ENCODE results near the gene BCORL1.

Gene BCORL1

GRCh38 chrX:130060122-130061069, 78.0 kb downstream of the BCORL1 start:
- no peak for TF ChIP-seq ZFX (IDR thresholded peaks at IDR 0.05; ENCODE audit: borderline replicate concordance)
- TF ChIP-seq, protein P1, sequence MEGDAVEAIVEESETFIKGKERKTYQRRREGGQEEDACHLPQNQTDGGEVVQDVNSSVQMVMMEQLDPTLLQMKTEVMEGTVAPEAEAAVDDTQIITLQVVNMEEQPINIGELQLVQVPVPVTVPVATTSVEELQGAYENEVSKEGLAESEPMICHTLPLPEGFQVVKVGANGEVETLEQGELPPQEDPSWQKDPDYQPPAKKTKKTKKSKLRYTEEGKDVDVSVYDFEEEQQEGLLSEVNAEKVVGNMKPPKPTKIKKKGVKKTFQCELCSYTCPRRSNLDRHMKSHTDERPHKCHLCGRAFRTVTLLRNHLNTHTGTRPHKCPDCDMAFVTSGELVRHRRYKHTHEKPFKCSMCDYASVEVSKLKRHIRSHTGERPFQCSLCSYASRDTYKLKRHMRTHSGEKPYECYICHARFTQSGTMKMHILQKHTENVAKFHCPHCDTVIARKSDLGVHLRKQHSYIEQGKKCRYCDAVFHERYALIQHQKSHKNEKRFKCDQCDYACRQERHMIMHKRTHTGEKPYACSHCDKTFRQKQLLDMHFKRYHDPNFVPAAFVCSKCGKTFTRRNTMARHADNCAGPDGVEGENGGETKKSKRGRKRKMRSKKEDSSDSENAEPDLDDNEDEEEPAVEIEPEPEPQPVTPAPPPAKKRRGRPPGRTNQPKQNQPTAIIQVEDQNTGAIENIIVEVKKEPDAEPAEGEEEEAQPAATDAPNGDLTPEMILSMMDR (IDR thresholded peaks at IDR 0.05): peak; percentile 81
- peak overlapping the region; percentile 62 for H3K27ac ChIP-seq

- TF ChIP-seq, protein P1 (IDR thresholded peaks at IDR 0.05): no peak
- TF ChIP-seq ZFX (IDR thresholded peaks at IDR 0.05; ENCODE audit: borderline replicate concordance): no peak
- no peak overlapping the region for H3K27ac ChIP-seq
Measured at GRCh38 chrX:130066975-130067615, 84.7 kb downstream of the BCORL1 start.

- TF ChIP-seq ZFX (IDR thresholded peaks at IDR 0.05; ENCODE audit: borderline replicate concordance): no peak
- TF ChIP-seq, protein P1 (IDR thresholded peaks at IDR 0.05): no peak
- no peak overlapping the region for H3K27ac ChIP-seq
Measured at GRCh38 chrX:130071611-130072344, 89.3 kb downstream of the BCORL1 start.

DNA sequence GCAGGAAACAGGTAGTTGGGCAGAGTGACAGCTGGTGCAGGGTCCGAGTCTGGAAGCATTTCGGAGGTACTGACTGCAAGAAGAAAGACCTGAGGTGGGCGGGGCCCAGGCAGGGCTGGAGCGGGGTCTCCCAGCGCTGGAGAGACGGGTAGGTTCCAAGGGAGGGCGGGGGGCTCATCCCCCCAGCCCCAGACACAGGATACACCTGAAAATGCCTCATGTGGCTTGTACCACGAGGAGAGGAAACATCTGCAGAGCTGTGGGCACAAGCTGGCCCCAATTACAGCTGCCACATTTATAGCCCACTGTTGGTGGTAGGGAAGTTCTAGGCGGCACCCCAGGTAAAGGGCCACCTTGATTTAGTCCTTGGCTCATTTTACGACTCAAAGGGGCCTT, 89.9 kb downstream of the BCORL1 start:
- TF ChIP-seq ZFX (IDR thresholded peaks at IDR 0.05; ENCODE audit: borderline replicate concordance): no peak
- TF ChIP-seq, protein P1 (IDR thresholded peaks at IDR 0.05): no peak

DNA sequence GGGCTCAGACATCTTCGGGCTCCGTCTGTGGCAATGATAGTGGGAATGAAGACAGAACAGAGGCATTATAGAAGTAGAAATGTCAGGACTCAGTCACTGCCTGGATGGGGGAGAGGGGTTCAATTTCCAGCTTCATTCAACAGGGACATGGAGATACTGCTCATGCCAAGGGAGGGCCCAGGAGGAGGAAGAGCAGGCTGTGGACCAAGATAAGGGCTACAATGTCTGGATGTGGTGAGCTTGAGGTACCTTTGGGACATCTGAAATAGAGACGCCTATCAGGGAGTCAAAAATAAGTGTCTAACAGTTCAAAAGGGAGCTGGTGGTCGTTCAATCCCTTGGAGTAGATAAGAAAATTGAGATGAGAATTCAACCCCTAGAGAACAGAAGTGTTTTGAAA, 93.3 kb downstream of the BCORL1 start:
- no peak overlapping the region for H3K27ac ChIP-seq
- no peak for TF ChIP-seq ZFX (IDR thresholded peaks at IDR 0.05; ENCODE audit: borderline replicate concordance)
- TF ChIP-seq, protein P1 (IDR thresholded peaks at IDR 0.05): no peak

More for the DNA sequence above, 89.9 kb downstream of the BCORL1 start:
- H3K27ac ChIP-seq: no peak overlapping the region

- H3K27ac ChIP-seq: no peak overlapping the region
- TF ChIP-seq, protein P1 (IDR thresholded peaks at IDR 0.05): peak; percentile 79
- TF ChIP-seq ZFX (IDR thresholded peaks at IDR 0.05; ENCODE audit: borderline replicate concordance): no peak
Measured at GRCh38 chrX:130079824-130080406, 97.5 kb downstream of the BCORL1 start.

All from 22Rv1 (cell line).